ENCODE data around the gene SLC2A13.
"Not testable (repeated sequence)": the region's sequence is repeated elsewhere in the genome, so short reads cannot be mapped to it uniquely, and the experiment has no call there.

Gene SLC2A13

GRCh38 chr12:39798429-39798828 is 307.5 kb downstream of the SLC2A13 start:
- no peak for DNase-seq

- no peak for DNase-seq
Observed at GRCh38 chr12:39795481-39795880, 310.4 kb downstream of the SLC2A13 start.

GRCh38 chr12:39792938-39793337 is 312.9 kb downstream of the SLC2A13 start:
- no peak for DNase-seq

- DNase-seq, result no peak
Observed at GRCh38 chr12:39788239-39788638, 317.6 kb downstream of the SLC2A13 start.

- not testable (repeated sequence) for DNase-seq
Observed at GRCh38 chr12:39785814-39786213, 320.1 kb downstream of the SLC2A13 start.

- no peak for DNase-seq
Observed at GRCh38 chr12:39782026-39782545, 323.8 kb downstream of the SLC2A13 start.

GRCh38 chr12:39780913-39781446 is 324.9 kb downstream of the SLC2A13 start:
- no peak for DNase-seq

GRCh38 chr12:39780411-39780912 is 325.4 kb downstream of the SLC2A13 start:
- no peak for DNase-seq

GRCh38 chr12:39779768-39780340 is 326.0 kb downstream of the SLC2A13 start:
- DNase-seq, result no peak

- DNase-seq, result no peak
Observed at GRCh38 chr12:39777465-39777864, 328.4 kb downstream of the SLC2A13 start.

GRCh38 chr12:39773266-39773665 is 332.6 kb downstream of the SLC2A13 start:
- DNase-seq, result no peak

GRCh38 chr12:39772821-39773259 is 333.0 kb downstream of the SLC2A13 start:
- peak; percentile 6 for DNase-seq

- no peak for DNase-seq
Observed at GRCh38 chr12:39771456-39771855, 334.4 kb downstream of the SLC2A13 start.

GRCh38 chr12:39764944-39765560 is 340.8 kb downstream of the SLC2A13 start:
- DNase-seq, result peak; percentile 47

- DNase-seq, result no peak
Observed at GRCh38 chr12:39763890-39764169, 342.1 kb downstream of the SLC2A13 start.

GRCh38 chr12:39763071-39763889 is 342.6 kb downstream of the SLC2A13 start:
- DNase-seq, result no peak

- no peak for DNase-seq
Observed at GRCh38 chr12:39755478-39755877, 350.4 kb downstream of the SLC2A13 start.

GRCh38 chr12:39752482-39753137 is 353.3 kb downstream of the SLC2A13 start:
- no peak for DNase-seq

- DNase-seq, result not testable (repeated sequence)
Observed at GRCh38 chr12:39746151-39746550, 359.7 kb downstream of the SLC2A13 start.

GRCh38 chr12:39743655-39744054 is 362.2 kb downstream of the SLC2A13 start:
- DNase-seq, result no peak

GRCh38 chr12:39736406-39736805 is 369.5 kb downstream of the SLC2A13 start:
- DNase-seq, result no peak

- no peak for DNase-seq
Observed at GRCh38 chr12:39723831-39724230, 382.1 kb downstream of the SLC2A13 start.

GRCh38 chr12:39722504-39722903 is 383.4 kb downstream of the SLC2A13 start:
- no peak for DNase-seq
